Stimulated activated memory B cell treated with anti-CD40 and anti-IgM and Interleukin-4, amounts not matched to agents 10 μg/mL and 1 μg/mL and 100 μg/mL, for 72 hours (primary cell): ENCODE results near the gene FZD10.

Experiments
- ATAC-seq: fragments of 150-1000 bp; cut with Tn5 transposase; 2 replicates; pipeline ENCODE4 v1.10.0; 2021
- H3K27ac Mint-ChIP-seq: one replicate; pipeline ENCODE4 v1.8.0; 2022; ENCODE audit warnings: mild to moderate bottlenecking, mixed read lengths
- H3K27me3 Mint-ChIP-seq: one replicate; pipeline ENCODE4 v1.8.0; 2022; ENCODE audit warnings: mixed read lengths
- H3K36me3 Mint-ChIP-seq: one replicate; pipeline ENCODE4 v1.8.0; 2022; ENCODE audit warnings: mixed read lengths
- H3K4me1 Mint-ChIP-seq: one replicate; pipeline ENCODE4 v1.8.0; 2022; ENCODE audit warnings: mixed read lengths
- H3K4me3 Mint-ChIP-seq: one replicate; pipeline ENCODE4 v1.8.0; 2022; ENCODE audit warnings: mild to moderate bottlenecking, moderate library complexity, mixed read lengths
- H3K9me3 Mint-ChIP-seq: one replicate; pipeline ENCODE4 v1.8.0; 2022; ENCODE audit warnings: mixed read lengths

FZD10 gene

GRCh38 chr12:130141105-130141504 is 21.2 kb upstream of the FZD10 start:
- Mint-ChIP-seq H3K27me3 (no peaks in the 10 kb centered on the region), H3K4me1 (no peaks in the 10 kb centered on the region), H3K36me3 (no peaks in the 10 kb centered on the region), H3K9me3 (peaks cover 2% of the 10 kb centered on the region), H3K4me3 (no peak overlapping the region), H3K27ac (no peak overlapping the region)
- no peak for ATAC-seq

DNA sequence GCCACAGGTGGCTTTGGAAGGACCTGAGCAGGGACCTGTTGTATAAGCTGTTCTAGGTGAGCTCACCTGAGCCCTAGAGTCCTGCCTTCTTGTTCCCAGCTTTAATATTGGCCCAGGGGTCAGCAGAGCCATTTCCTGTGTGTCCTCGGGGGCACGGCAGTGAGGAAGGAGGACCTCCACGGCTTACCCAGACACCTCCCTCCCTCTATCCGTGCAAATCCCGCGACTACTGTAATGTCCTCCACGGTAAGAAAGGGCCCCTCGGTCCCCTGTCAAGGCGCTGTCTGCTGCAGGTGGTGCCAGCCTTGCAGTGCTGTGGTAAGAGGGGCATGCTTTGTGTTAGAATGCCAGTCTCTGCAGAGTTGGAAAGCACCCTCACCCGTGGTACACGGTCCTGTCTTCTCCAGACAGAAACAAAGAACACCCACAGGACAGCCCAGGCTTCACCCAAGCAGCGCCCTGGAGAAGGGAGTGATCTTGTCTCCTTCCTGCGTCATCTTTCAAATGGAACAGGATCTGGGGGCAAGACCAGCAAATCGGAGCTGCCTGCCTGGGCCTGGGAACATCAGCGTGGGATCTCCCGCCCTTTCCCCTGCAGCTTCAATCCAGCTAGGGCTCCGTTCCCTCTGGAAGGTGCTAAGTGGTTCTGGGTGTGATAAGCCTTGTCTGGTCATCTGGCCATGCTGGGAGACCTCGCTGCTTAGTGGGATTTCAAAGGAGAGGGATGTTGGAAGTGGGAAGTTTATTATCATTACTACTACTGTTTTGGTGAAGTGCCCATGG is 20.2 kb upstream of the FZD10 start:
- H3K27me3 Mint-ChIP-seq = no peaks in the 10 kb centered on the region

DNA sequence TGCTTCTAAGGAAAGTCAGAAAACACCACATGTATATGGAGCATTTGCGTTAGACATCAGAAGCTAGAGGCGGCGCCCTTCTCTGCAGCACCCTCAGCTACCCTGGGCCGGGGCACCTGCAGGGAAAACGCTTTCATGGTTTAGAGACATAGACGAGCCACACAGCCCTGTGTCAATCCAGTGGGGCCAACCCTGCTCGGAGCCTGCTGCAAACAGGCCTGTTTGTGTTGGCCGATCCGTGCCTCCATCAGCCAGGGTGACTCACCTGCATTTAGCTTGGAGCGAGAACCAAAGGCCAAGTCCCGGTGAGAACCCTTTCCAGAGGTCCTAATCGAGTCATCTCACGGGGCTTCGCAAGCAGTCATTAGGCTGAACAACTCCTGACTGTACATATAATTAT is 19.5 kb upstream of the FZD10 start:
- Mint-ChIP-seq H3K27me3 (no peaks in the 10 kb centered on the region), H3K4me3 (no peak overlapping the region), H3K9me3 (peaks cover 2% of the 10 kb centered on the region), H3K4me1 (no peaks in the 10 kb centered on the region), H3K27ac (no peak overlapping the region), H3K36me3 (no peaks in the 10 kb centered on the region)
- ATAC-seq = no peak

More for the DNA sequence above, 20.2 kb upstream of the FZD10 start:
- ATAC-seq = no peak
- no peak overlapping the region for H3K27ac Mint-ChIP-seq
- no peaks in the 10 kb centered on the region for H3K36me3 Mint-ChIP-seq
- H3K9me3 Mint-ChIP-seq = peaks cover 2% of the 10 kb centered on the region
- no peak overlapping the region for H3K4me3 Mint-ChIP-seq
- no peaks in the 10 kb centered on the region for H3K4me1 Mint-ChIP-seq

DNA sequence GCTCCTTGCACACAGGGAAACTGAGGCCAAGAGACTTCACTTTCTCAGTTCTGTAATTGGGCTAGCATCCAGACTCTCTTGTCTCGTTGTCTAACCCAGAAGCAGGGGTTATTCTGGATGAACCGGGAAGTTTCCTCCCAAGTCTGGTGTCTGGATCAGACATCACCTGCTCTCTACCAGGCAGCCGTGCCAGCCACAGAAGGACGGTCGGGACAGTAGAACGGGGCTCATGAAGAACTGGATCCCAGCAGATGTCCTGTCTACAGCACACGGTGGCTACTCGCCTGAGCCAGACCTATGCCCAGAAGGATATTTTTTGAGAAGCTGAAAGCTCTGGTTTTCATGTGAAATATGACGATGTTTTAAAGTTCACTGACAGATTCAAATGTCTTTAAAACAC is 19.1 kb upstream of the FZD10 start:
- no peak for ATAC-seq
- Mint-ChIP-seq H3K36me3 (no peaks in the 10 kb centered on the region), H3K27me3 (no peaks in the 10 kb centered on the region), H3K27ac (no peak overlapping the region), H3K4me1 (no peaks in the 10 kb centered on the region), H3K9me3 (peaks cover 2% of the 10 kb centered on the region), H3K4me3 (no peak overlapping the region)

DNA sequence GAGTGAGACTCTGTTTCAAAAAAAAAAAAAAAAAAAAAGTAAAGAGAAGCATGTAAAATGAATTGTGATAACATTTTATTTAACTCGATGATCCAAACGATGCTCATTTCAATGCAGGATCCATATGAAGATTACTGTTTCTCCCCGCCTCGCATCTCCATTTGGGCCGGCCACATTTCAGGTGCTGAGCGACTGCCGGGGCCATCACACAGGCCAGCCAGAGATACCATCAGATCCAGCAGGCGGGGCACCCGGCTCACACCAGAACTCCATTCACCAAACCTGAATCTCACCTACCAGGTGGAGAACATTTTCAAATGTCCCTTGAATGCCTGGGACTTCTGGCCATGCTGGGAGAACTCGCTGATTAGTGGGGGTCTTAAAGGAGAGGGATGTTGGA is 18.0 kb upstream of the FZD10 start:
- ATAC-seq = no peak
- H3K36me3 Mint-ChIP-seq = no peaks in the 10 kb centered on the region
- no peak overlapping the region for H3K4me3 Mint-ChIP-seq
- H3K9me3 Mint-ChIP-seq = peaks cover 2% of the 10 kb centered on the region
- H3K27me3 Mint-ChIP-seq = no peaks in the 10 kb centered on the region
- H3K27ac Mint-ChIP-seq = no peak overlapping the region
- H3K4me1 Mint-ChIP-seq = no peaks in the 10 kb centered on the region

DNA sequence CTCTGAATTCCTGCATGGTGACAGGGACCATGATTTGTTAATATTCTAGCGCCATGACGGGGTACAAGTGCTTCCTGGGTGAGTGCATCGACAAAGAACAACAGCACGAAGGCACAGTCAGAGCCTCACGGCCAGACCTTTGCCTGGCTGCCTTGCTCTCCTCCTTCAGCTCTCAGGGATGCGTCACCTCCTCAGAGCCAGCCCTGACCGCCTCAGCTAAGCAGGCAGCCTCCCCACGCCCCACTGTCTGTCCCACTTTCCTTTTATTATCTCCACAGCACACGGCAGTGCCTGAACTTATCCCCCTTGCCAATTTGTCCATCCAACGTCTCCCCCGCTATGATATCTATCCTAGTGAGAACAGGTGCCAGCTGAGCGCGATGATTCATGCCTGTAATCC is 16.5 kb upstream of the FZD10 start:
- Mint-ChIP-seq H3K4me3 (no peak overlapping the region), H3K4me1 (no peaks in the 10 kb centered on the region), H3K27me3 (no peaks in the 10 kb centered on the region), H3K36me3 (no peaks in the 10 kb centered on the region), H3K9me3 (peaks cover 2% of the 10 kb centered on the region), H3K27ac (no peak overlapping the region)
- no peak for ATAC-seq

- Mint-ChIP-seq H3K36me3 (no peaks in the 10 kb centered on the region), H3K27ac (no peak overlapping the region), H3K4me3 (no peak overlapping the region), H3K9me3 (peaks cover 2% of the 10 kb centered on the region), H3K27me3 (no peaks in the 10 kb centered on the region), H3K4me1 (no peaks in the 10 kb centered on the region)
- ATAC-seq = no peak
These were observed 15.9 kb upstream of the FZD10 start for GRCh38 chr12:130146176-130146931.

DNA sequence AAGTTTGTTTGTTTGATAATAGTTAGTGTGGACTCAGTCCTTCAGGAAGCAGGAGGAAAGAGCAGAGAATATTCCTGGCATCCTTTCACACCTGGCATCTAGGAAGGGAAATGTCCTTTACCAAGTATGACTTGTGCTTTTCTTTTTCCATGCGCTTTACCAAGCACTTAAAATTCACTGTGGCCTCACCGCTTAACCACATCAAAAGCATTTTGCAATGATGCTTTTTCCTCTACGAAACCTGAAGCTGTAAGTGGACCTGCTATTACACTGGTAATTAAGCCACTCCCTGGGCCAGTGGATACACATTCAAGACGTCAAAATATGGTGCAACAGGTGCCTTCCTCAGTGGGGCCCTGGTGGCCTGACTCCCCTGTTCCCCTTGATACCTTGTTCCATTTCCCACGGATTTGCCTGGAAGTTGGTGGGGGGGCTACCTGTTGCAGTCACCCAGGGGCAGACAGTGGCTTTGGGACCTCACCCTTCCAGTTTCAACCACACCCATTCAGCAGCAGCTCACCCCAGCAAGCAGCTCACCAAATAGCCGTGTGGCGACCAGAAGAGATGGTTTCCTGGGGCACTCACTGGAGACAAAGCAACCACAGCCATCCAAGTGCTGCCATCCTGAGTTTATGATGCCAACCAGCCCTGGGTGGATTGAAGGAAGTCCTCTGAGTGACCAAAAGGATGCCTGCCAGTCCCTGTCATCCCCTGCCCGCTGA is 14.2 kb upstream of the FZD10 start:
- H3K27ac Mint-ChIP-seq = no peak overlapping the region
- H3K9me3 Mint-ChIP-seq = peaks cover 2% of the 10 kb centered on the region
- H3K4me3 Mint-ChIP-seq = no peak overlapping the region
- ATAC-seq = no peak
- H3K36me3 Mint-ChIP-seq = no peaks in the 10 kb centered on the region
- H3K4me1 Mint-ChIP-seq = no peaks in the 10 kb centered on the region
- H3K27me3 Mint-ChIP-seq = no peaks in the 10 kb centered on the region

DNA sequence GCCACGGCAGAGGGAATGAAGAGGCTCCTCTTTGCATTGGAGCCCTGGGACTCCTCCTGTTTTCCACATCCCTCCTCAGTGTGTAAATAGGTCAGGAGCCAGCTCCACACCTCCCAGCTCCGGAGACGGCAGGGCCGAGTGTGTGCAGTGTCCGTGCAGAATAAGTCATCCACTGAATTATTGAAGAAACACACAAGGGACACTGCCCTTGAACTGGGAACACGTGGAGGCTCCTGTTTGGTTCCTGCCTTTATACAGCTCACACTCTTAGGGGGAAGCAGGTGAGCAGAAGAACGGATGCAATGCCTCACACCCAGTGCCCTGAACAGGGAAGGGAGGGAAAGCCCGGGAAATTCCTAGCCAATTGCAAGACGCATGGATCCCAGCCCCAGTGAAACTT is 10.4 kb upstream of the FZD10 start:
- Mint-ChIP-seq H3K4me1 (no peaks in the 10 kb centered on the region), H3K27me3 (peaks cover 22% of the 10 kb centered on the region), H3K9me3 (peaks cover 8% of the 10 kb centered on the region), H3K4me3 (no peak overlapping the region), H3K27ac (no peak overlapping the region), H3K36me3 (no peaks in the 10 kb centered on the region)
- ATAC-seq = no peak

- Mint-ChIP-seq H3K36me3 (no peaks in the 10 kb centered on the region), H3K4me3 (no peak overlapping the region), H3K27ac (no peak overlapping the region), H3K9me3 (peaks cover 8% of the 10 kb centered on the region), H3K4me1 (no peaks in the 10 kb centered on the region), H3K27me3 (peaks cover 22% of the 10 kb centered on the region)
- ATAC-seq = no peak
These were observed 9.9 kb upstream of the FZD10 start for GRCh38 chr12:130152386-130152785.

DNA sequence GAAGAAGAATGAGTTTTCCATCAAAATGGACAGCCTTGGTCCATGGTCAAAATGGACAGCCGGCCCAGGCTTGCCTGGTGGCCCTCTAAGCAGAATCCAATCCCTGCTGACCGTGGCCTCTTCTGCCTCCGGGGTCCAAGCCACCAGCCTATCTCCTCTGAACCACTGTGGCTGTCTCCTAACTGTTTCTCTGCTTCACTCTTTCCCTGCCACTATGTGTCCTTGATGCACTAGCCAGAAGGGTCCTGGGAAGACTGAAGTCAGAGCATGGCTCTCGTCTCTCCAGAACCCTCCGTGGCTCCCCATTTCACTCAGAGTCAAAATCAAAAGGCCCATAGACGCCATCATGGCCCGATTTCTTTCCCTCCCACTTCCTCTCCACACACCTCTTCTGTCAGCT is 8.5 kb upstream of the FZD10 start:
- no peaks in the 10 kb centered on the region for H3K4me1 Mint-ChIP-seq
- H3K27me3 Mint-ChIP-seq = peaks cover 22% of the 10 kb centered on the region
- no peak for ATAC-seq
- H3K27ac Mint-ChIP-seq = no peak overlapping the region
- H3K4me3 Mint-ChIP-seq = no peak overlapping the region
- H3K9me3 Mint-ChIP-seq = peaks cover 8% of the 10 kb centered on the region
- no peaks in the 10 kb centered on the region for H3K36me3 Mint-ChIP-seq

DNA sequence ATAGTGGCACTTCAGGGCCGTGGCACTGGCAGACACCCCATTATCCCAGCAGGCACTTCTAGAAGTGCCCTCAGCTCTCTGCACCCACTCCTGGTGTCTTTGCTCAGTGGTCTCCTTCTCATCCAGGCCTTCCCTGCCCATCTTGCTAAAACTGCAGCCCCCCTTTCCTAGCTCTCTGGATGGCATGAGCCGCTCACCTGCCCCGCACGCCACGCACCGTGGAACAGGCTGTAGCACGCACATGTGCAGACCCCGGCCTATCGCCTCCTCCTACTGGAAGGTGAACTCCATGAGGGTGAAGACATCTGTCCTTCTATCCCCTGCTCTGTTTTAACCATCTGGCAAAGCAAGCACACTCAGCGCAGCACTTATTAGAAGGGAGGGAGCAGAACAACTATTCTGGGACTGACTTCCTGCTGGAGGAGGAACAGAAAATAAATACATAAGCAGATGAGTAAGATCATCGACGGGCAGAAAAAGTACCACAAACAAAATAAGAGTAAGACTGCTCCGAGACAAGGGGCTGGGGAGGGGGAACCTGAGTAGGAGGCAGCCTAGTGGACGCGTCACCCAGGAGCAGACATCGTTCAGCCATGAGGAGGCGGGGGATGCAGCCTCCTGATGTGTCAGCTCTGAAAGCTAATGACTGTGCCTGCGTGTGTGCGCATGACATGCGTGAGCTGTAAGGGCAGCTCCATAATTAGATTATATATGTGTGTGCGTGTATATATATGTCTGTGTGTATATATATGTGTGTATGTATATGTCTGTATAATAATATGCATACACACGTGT is 7.8 kb upstream of the FZD10 start:
- Mint-ChIP-seq H3K36me3 (no peaks in the 10 kb centered on the region), H3K27me3 (peaks cover 22% of the 10 kb centered on the region), H3K27ac (no peak overlapping the region), H3K4me3 (no peak overlapping the region), H3K9me3 (peaks cover 8% of the 10 kb centered on the region), H3K4me1 (no peaks in the 10 kb centered on the region)
- no peak for ATAC-seq

DNA sequence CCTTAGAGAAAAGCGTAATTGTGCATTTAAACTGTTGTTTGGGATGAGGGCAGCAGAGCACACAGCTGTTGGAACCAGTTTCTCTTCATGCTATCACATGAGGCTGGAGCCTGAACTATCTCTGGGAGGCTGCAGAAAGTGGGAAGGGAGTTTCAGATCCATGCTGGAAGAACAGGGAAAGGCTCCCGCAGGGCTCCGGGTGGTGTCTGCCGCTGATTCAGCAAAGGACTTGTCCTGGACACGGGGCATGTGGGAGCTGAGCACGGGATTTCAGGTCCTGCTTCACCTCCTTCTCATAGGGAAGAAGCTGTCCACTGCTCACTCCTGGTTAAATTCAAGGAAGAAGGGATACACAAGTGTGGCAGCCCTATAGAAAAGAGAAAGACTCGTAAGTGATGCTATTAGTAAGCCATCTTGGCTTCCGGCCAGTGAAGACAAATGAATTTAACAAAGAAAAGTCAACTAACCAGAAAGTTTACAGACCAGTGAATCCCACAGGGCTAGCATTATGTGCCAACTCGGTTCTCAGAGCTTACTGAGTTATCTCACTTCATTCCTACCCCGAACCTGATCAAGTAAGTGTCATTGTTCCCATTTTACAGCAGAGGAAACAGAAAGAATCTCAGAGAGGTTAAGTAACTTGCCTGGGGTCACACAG is 6.7 kb upstream of the FZD10 start:
- no peak for ATAC-seq
- H3K4me3 Mint-ChIP-seq = no peak overlapping the region
- no peak overlapping the region for H3K27ac Mint-ChIP-seq
- H3K36me3 Mint-ChIP-seq = no peaks in the 10 kb centered on the region
- H3K27me3 Mint-ChIP-seq = peaks cover 22% of the 10 kb centered on the region
- H3K9me3 Mint-ChIP-seq = peaks cover 8% of the 10 kb centered on the region
- H3K4me1 Mint-ChIP-seq = no peaks in the 10 kb centered on the region

DNA sequence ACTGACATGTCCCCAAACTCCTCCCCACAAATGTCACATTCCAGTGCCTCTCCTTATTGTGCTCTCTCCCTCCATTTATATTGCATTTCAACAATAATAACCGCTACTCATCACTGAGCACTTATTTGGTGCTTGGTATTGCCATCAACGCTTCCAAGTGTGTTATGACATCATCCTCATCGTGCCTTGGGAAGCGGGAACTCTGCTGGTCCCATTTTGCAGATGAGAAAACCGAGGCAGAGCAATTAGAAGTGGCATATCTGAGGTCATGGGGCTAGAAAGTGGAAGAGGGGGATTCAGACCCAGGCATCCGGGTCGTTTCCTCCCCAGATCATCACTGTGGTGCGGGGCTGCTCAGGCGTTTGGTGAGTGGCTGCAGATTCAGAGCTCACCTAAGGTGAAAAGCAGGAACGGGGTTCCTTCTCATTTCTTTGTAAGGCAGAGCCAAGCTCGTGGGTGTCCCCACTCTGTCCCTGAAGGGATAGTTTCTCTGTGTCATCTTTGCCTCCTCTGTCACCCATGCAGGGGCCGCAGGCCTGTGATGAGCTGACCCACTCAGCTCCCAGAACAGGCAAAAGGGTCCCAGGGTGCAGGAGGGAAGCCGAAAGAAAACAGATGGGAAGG is 5.5 kb upstream of the FZD10 start:
- H3K9me3 Mint-ChIP-seq = peaks cover 8% of the 10 kb centered on the region
- no peak for ATAC-seq
- no peak overlapping the region for H3K4me3 Mint-ChIP-seq
- no peak overlapping the region for H3K27ac Mint-ChIP-seq
- peaks cover 22% of the 10 kb centered on the region for H3K27me3 Mint-ChIP-seq
- H3K4me1 Mint-ChIP-seq = no peaks in the 10 kb centered on the region
- H3K36me3 Mint-ChIP-seq = no peaks in the 10 kb centered on the region
